HG03139 (cell line): ENCODE data around the gene OR1K1.
"Not testable (repeated sequence)": the region's sequence is repeated elsewhere in the genome, so short reads cannot be mapped to it uniquely, and the experiment has no call there.

Source experiments
- ATAC-seq: cut with Tn5 transposase; IDR thresholded peaks from one replicate; pipeline ENCODE4 v1.9.1; 2021; ENCODE audit not compliant: unreplicated experiment

OR1K1 gene

GRCh38 chr9:122800066-122801060 is at the start of gene OR1K1:
Gene OR1K1 (plus strand): TSS chr9:122800123. CDS start chr9:122800123, 0 bp downstream.
- ATAC-seq: no peak

GRCh38 chr9:122754825-122755224 is 45.1 kb upstream of the OR1K1 start:
- no peak for ATAC-seq

- no peak for ATAC-seq
Measured at GRCh38 chr9:122767817-122768216, 32.1 kb upstream of the OR1K1 start.

- no peak for ATAC-seq
Measured at GRCh38 chr9:122777052-122777451, 22.9 kb upstream of the OR1K1 start.

GRCh38 chr9:122777935-122778627 is 21.8 kb upstream of the OR1K1 start:
- ATAC-seq: no peak

GRCh38 chr9:122779181-122779580 is 20.7 kb upstream of the OR1K1 start:
- ATAC-seq: no peak

- ATAC-seq: no peak
Measured at GRCh38 chr9:122780026-122780425, 19.9 kb upstream of the OR1K1 start.

- ATAC-seq: no peak
Measured at GRCh38 chr9:122781671-122782070, 18.3 kb upstream of the OR1K1 start.

- ATAC-seq: no peak
Measured at GRCh38 chr9:122785269-122785668, 14.7 kb upstream of the OR1K1 start.

- ATAC-seq: no peak
Measured at GRCh38 chr9:122786338-122786737, 13.6 kb upstream of the OR1K1 start.

GRCh38 chr9:122788831-122789230 is 11.1 kb upstream of the OR1K1 start, which contains the start of gene OR5C1:
Gene OR5C1 (plus strand): TSS chr9:122788933. CDS start chr9:122788933, 0 bp downstream.
- ATAC-seq: no peak

GRCh38 chr9:122789256-122790046 is 10.5 kb upstream of the OR1K1 start:
- ATAC-seq: no peak

- ATAC-seq: no peak
Measured at GRCh38 chr9:122791872-122792669, 7.9 kb upstream of the OR1K1 start.

GRCh38 chr9:122797316-122798063 is 2.4 kb upstream of the OR1K1 start:
- ATAC-seq: no peak

GRCh38 chr9:122806661-122807060 is 6.7 kb downstream of the OR1K1 start:
- ATAC-seq: no peak

GRCh38 chr9:122807271-122807900 is 7.5 kb downstream of the OR1K1 start:
- no peak for ATAC-seq

- no peak for ATAC-seq
Measured at GRCh38 chr9:122808141-122808540, 8.2 kb downstream of the OR1K1 start.

GRCh38 chr9:122809261-122809660 is 9.3 kb downstream of the OR1K1 start:
- not testable (repeated sequence) for ATAC-seq

GRCh38 chr9:122810306-122810946 is 10.5 kb downstream of the OR1K1 start:
- ATAC-seq: peak; percentile 76
